ENCODE measurements around the gene TMEM208. TPM values are rescaled to one million over a fixed set of nuclear protein-coding genes. Genes with fewer than 3 reads are reported as not detected.

TMEM208 gene
- total RNA-seq, 1 experiment from 2014 or later: 44.4 TPM

DNA sequence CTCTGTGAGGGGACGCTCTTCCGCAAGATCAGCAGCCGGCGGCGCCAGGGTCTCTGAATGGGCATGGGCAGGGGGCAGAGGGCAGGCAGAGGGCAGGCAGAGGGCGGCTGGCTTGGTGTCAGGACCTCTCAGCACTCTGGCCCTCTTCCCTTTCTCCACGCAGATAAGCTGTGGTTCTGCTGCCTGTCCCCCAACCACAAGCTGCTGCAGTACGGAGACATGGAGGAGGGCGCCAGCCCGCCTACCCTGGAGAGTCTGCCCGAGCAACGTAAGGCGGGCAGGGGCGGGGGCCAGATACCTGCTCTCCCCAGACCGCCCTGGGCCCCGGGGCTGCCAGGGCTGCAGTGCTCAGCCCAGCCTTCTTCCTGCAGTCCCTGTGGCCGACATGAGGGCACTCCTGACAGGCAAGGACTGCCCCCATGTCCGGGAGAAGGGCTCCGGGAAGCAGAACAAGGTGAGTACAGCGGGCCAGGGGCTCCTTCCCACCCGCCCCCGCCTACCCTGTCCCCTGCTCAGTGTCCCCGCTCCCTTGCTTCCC is 23.9 kb upstream of the TMEM208 start:
- intact Hi-C loops (cut with micrococcal nuclease): no loop called here
- POLR2A ChIA-PET: interaction anchor here (0.9 kb wide), 1 partner anchor 44 kb away, joined by 3 read pairs; no protein-coding TSS in a partner anchor
- Mint-ChIP-seq H3K27ac (ENCODE audit: low read depth, unreplicated experiment) (no peak overlapping the region), H3K36me3 (ENCODE audit: insufficient read depth, unreplicated experiment) (peaks cover 36% of the 10 kb centered on the region), H3K4me1 (ENCODE audit: insufficient read depth, unreplicated experiment) (peaks cover 32% of the 10 kb centered on the region), H3K27me3 (ENCODE audit: insufficient read depth, unreplicated experiment) (no peaks in the 10 kb centered on the region), H3K4me3 (ENCODE audit: unreplicated experiment) (no peak overlapping the region), H3K9me3 (ENCODE audit: unreplicated experiment) (no peaks in the 10 kb centered on the region)
- no peak for DNase-seq (ENCODE audit: unreplicated experiment)
- TF ChIP-seq, protein P1, sequence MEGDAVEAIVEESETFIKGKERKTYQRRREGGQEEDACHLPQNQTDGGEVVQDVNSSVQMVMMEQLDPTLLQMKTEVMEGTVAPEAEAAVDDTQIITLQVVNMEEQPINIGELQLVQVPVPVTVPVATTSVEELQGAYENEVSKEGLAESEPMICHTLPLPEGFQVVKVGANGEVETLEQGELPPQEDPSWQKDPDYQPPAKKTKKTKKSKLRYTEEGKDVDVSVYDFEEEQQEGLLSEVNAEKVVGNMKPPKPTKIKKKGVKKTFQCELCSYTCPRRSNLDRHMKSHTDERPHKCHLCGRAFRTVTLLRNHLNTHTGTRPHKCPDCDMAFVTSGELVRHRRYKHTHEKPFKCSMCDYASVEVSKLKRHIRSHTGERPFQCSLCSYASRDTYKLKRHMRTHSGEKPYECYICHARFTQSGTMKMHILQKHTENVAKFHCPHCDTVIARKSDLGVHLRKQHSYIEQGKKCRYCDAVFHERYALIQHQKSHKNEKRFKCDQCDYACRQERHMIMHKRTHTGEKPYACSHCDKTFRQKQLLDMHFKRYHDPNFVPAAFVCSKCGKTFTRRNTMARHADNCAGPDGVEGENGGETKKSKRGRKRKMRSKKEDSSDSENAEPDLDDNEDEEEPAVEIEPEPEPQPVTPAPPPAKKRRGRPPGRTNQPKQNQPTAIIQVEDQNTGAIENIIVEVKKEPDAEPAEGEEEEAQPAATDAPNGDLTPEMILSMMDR (IDR thresholded peaks at IDR 0.05; ENCODE audit: unreplicated experiment): no peak
- no TSS peak for BruUV-seq (replicated peaks)
- CTCF ChIA-PET: interaction anchor here (0.5 to 1.4 kb wide), 5 partner anchors 10 to 291 kb away, joined by 3 to 5 read pairs (median 3); no protein-coding TSS in a partner anchor

DNA sequence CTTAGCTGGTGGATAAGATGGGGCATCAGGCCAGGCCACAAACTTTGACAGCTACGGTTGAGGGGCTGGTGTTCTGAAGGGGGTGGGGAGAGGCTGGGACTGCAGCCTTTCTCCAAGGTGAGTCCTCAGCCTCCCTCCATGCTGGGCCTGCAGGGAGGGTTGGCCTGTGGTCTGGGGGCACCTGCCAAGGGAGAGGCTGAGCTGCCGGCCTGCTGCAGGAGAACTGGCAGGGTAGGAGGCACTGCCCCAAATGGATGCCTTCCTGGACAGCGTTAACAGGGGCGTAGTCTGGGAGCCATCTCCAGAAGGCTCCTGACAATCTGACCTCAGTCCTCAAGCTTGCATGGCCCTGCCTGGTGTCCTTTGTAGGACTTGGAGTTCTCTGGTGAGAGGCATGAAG is 22.9 kb upstream of the TMEM208 start:
- H3K27ac Mint-ChIP-seq (ENCODE audit: low read depth, unreplicated experiment): no peak overlapping the region
- TF ChIP-seq, protein P1 (IDR thresholded peaks at IDR 0.05; ENCODE audit: unreplicated experiment): no peak
- intact Hi-C loops (cut with micrococcal nuclease): no loop called here
- ChIA-PET POLR2A (interaction anchor here (0.6 to 1.4 kb wide), 2 partner anchors 28 to 43 kb away, joined by 3 to 4 read pairs; partner anchors contain the start of gene FHOD1), CTCF (interaction anchor here (1.2 kb wide), 1 partner anchor 43 kb away, joined by 6 read pairs; the partner anchor contains the start of gene FHOD1)
- H3K36me3 Mint-ChIP-seq (ENCODE audit: insufficient read depth, unreplicated experiment): peaks cover 33% of the 10 kb centered on the region
- H3K27me3 Mint-ChIP-seq (ENCODE audit: insufficient read depth, unreplicated experiment): no peaks in the 10 kb centered on the region
- BruUV-seq (replicated peaks): no TSS peak
- no peaks in the 10 kb centered on the region for H3K9me3 Mint-ChIP-seq (ENCODE audit: unreplicated experiment)
- no peak overlapping the region for H3K4me3 Mint-ChIP-seq (ENCODE audit: unreplicated experiment)
- peaks cover 32% of the 10 kb centered on the region for H3K4me1 Mint-ChIP-seq (ENCODE audit: insufficient read depth, unreplicated experiment)
- DNase-seq (ENCODE audit: unreplicated experiment): no peak

DNA sequence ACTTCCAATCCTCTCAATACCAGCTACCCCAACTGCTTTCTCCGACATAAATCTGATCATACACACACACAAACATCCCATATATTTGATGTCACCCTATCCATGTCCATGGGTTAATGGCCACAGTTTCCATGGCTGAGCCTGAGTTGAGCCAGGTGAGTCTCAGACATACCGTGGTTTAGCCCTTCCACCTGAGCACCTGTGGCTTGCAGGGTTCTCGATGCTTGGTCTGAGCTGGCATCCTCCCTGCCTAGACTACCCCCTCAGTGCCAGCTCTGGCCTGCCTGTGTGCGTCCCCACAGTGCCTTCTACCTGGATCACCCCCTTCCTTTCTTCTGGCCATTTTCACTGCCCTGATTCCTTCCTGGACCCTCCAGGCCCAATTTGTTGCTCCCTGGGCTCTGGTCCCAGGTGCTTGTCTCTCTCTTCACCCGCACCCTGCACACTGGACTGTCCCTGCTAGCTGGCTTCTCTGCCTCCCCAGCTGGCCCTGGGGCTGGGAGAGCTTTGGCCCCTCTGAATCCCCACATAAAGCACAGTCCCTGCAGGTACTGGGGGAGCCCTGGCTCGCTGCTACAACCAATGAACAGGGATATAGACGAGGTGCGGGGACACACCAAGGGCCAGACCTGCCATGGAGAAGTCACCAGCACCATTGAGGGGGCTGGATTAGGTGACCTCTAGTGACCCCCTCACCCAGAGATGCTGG is 20.6 kb upstream of the TMEM208 start:
- intact Hi-C loops (cut with micrococcal nuclease): no loop called here
- ChIA-PET POLR2A (interaction anchor here (0.7 to 9.4 kb wide), 13 partner anchors 8 to 176 kb away, joined by 3 to 87 read pairs (median 5); partner anchors contain the start of genes ELMO3, FHOD1, MATCAP1 and NOL3), CTCF (interaction anchor here (1.0 to 4.4 kb wide), 5 partner anchors 8 to 311 kb away, joined by 3 to 29 read pairs (median 4); partner anchors contain the start of genes ELMO3 and TMEM208)
- Mint-ChIP-seq H3K9me3 (ENCODE audit: unreplicated experiment) (no peaks in the 10 kb centered on the region), H3K36me3 (ENCODE audit: insufficient read depth, unreplicated experiment) (peaks cover 27% of the 10 kb centered on the region), H3K4me3 (ENCODE audit: unreplicated experiment) (peak overlapping the region; percentile 47), H3K27ac (ENCODE audit: low read depth, unreplicated experiment) (peak overlapping the region; percentile 66), H3K4me1 (ENCODE audit: insufficient read depth, unreplicated experiment) (peaks cover 28% of the 10 kb centered on the region), H3K27me3 (ENCODE audit: insufficient read depth, unreplicated experiment) (no peaks in the 10 kb centered on the region)
- no TSS peak for BruUV-seq (replicated peaks)
- TF ChIP-seq, protein P1 (IDR thresholded peaks at IDR 0.05; ENCODE audit: unreplicated experiment): no peak
- DNase-seq (ENCODE audit: unreplicated experiment): no peak

DNA sequence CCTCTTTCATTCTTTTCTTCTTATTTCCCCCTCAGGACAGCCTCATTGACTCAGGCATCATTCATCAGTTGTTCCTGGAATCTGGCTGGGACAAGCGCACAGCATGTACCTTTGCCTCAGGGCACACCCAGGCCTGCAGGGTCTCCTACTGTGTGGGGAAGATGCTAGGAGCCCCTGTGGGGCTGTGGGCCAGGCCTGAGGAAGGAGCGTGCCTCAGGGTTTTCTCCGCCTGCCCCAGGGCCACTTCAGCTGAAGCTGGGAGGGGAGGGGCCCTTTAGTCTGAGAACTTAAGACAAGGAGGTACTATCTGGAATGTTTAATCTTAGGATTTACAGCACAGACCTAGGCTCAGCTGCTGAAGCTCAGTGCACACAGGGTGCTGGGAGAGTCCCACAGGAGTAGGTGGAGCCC is 20.1 kb upstream of the TMEM208 start:
- TF ChIP-seq, protein P1 (IDR thresholded peaks at IDR 0.05; ENCODE audit: unreplicated experiment): no peak
- Mint-ChIP-seq H3K27me3 (ENCODE audit: insufficient read depth, unreplicated experiment) (no peaks in the 10 kb centered on the region), H3K36me3 (ENCODE audit: insufficient read depth, unreplicated experiment) (peaks cover 27% of the 10 kb centered on the region), H3K4me1 (ENCODE audit: insufficient read depth, unreplicated experiment) (peaks cover 28% of the 10 kb centered on the region), H3K27ac (ENCODE audit: low read depth, unreplicated experiment) (peak overlapping the region; percentile 66), H3K4me3 (ENCODE audit: unreplicated experiment) (peak overlapping the region; percentile 47), H3K9me3 (ENCODE audit: unreplicated experiment) (no peaks in the 10 kb centered on the region)
- intact Hi-C loops (cut with micrococcal nuclease): no loop called here
- ChIA-PET CTCF (interaction anchor here (0.7 to 4.4 kb wide), 5 partner anchors 9 to 311 kb away, joined by 3 to 29 read pairs (median 3); partner anchors contain the start of gene ELMO3), POLR2A (interaction anchor here (0.7 to 9.4 kb wide), 16 partner anchors 8 to 253 kb away, joined by 3 to 87 read pairs (median 5); partner anchors contain the start of genes ELMO3, FBXL8, FHOD1 and MATCAP1)
- DNase-seq (ENCODE audit: unreplicated experiment): peak; percentile 59
- BruUV-seq (replicated peaks): no TSS peak
